Adrenal gland (tissue), 5 donors: Measurements from ENCODE around the gene DOCK3.
"Not testable (repeated sequence)": the region's sequence is repeated elsewhere in the genome, so short reads cannot be mapped to it uniquely, and the experiment has no call there.

Source experiments
- POLR2A ChIP-seq, 2 donors: fragments of 450-650 bp; IDR thresholded peaks; one replicate each; pipeline ENCODE4 v1.6.1; 2017; ENCODE audit warnings: antibody characterized with exemption in 2 of 2, mild to moderate bottlenecking in 2 of 2, moderate library complexity in 1 of 2
- TF ChIP-seq, protein P1 (sequence below), 6 experiments: fragments of 450-650 bp in 4 of 6; fragments of 200-600 bp in 2 of 6; sonication (generic) in 1 of 6; IDR thresholded peaks; 1 replicate in 5 of 6; 2 replicates in 1 of 6; pipeline versions ENCODE4 v1.5.1 to v1.8.0; 2016 to 2021; ENCODE audit warnings: antibody characterized with exemption in 6 of 6, mild to moderate bottlenecking in 2 of 6, moderate library complexity in 1 of 6
- donor health status: DM: no; HTN: no; CAD: no.

DNA sequence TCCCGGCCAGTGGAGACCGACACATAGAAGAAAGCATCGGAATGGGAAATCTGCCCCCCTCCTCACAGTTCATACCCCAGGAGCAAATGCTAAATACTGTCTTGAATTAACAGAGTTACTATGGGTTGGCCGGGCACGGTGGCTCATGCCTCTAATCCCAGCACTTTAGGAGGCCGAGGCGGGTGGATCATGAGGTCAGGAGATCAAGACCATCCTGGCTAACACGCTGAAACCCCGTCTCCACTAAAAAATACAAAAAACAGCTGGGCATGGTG lies 8.9 kb upstream of the DOCK3 start:
- TF ChIP-seq, protein P1, sequence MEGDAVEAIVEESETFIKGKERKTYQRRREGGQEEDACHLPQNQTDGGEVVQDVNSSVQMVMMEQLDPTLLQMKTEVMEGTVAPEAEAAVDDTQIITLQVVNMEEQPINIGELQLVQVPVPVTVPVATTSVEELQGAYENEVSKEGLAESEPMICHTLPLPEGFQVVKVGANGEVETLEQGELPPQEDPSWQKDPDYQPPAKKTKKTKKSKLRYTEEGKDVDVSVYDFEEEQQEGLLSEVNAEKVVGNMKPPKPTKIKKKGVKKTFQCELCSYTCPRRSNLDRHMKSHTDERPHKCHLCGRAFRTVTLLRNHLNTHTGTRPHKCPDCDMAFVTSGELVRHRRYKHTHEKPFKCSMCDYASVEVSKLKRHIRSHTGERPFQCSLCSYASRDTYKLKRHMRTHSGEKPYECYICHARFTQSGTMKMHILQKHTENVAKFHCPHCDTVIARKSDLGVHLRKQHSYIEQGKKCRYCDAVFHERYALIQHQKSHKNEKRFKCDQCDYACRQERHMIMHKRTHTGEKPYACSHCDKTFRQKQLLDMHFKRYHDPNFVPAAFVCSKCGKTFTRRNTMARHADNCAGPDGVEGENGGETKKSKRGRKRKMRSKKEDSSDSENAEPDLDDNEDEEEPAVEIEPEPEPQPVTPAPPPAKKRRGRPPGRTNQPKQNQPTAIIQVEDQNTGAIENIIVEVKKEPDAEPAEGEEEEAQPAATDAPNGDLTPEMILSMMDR (IDR thresholded peaks at IDR 0.05) = not testable (repeated sequence)
- not testable (repeated sequence) for TF ChIP-seq POLR2A (IDR thresholded peaks at IDR 0.05)
